H1 (cell line): Measurements from ENCODE around the gene PPIL6. TPM values are rescaled to one million over a fixed set of nuclear protein-coding genes. Genes with fewer than 3 reads are reported as not detected.

Source experiments
- CBX5 ChIP-seq: fragments of 300-800, 300-1000 bp; sonication (generic); IDR thresholded peaks from 2 replicates; pipeline ENCODE4 v1.7.1; 2016; ENCODE audit warnings: antibody characterized with exemption, low read length, low read depth
- KDM1A ChIP-seq: fragments of 200-600, 300-600 bp; sonication (generic); IDR thresholded peaks from 2 replicates; pipeline ENCODE4 v1.7.1; 2016; ENCODE audit warnings: mild to moderate bottlenecking, low read length, borderline replicate concordance
- SIX5 ChIP-seq: IDR thresholded peaks from 2 replicates; pipeline ENCODE4 v1.6.1; 2011; ENCODE audit warnings: mild to moderate bottlenecking, low read depth, low read length
- polyA plus RNA-seq, 7 experiments: library from polyadenylated mRNA; depleted of rRNA in 3 of 7; stranded (reverse) in 5 of 7; unstranded in 2 of 7; fragments of >200 nt in 5 of 7; fragments of 200-250 nt in 2 of 7; gene quantifications; 1 replicate in 5 of 7; 2 replicates in 1 of 7; 4 replicates in 1 of 7; pipeline versions ENCODE4 v1.2.1 to v1.2.3, GENCODE V29; 2011 to 2013; ENCODE audit warnings: missing spikeins in 2 of 7, mixed read lengths in 2 of 7
- total RNA-seq: library from RNA; stranded (reverse); fragmentation: NEBNext Ultra II Directional; extraction: Animal tissue kit (Norgen Biotek cat#: 25700); gene quantifications from 2 replicates; pipeline ENCODE4 v1.2.1, GENCODE V29; 2021

The PPIL6 gene
- total and polyA plus RNA-seq, 2 of the 8 experiments (the other 6 are each of a cell fraction or from before 2014, with no cell fraction given): 0.42 to 1.3 TPM

DNA sequence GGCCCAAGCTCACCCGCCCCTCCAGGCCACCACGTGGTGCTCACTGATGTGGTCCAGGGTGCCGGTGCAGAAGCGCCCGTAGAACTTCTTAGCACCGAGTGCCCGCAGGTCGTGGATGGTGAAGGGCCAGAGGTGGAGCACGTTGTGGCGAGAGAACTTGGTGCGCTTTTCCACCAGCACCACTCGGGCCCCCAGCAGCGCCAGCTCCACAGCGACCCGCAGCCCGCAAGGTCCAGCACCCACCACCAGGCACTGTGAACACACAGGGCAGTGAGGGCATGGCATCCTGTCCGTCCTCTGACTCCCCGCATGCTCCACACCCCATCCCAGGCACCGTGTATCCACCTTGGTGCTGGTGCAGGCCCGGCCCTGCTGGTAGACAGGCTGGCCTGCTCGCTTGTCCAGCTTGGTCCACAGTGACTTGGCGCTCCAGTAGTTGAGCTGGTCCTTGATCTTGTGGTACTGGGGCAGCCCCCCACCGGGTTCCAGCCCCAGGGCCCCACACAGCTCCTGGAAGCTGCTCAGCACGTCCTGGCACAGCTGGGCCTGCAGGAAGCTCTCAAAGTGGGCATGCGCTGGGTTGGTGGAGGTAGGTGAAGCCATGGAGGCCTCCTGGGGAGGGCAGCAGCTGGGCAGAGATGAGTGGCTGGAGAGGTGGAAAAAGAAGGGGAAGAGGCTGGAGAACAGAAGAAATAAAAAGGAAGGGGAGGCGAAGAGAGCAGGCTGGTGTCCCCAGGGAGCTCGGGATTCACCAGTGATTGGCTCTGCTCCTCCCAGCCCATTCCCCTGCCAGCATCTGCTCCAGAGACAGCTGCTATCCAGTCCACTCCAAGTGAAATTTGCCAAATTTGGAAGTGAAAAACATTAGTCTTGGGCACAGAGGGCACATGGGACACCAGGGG is 13.4 kb upstream of the PPIL6 start (continued):
- no peak for TF ChIP-seq KDM1A
- TF ChIP-seq SIX5: no peak
- no peak for TF ChIP-seq CBX5
